Panc1 (cell line): ENCODE results near the gene ASB1. TPM values are rescaled to one million over a fixed set of nuclear protein-coding genes. Genes with fewer than 3 reads are reported as not detected.
"Not testable (repeated sequence)": the region's sequence is repeated elsewhere in the genome, so short reads cannot be mapped to it uniquely, and the experiment has no call there.

Source experiments
- ATAC-seq: fragments of 200-7000 bp; cut with Tn5 transposase; 2 replicates; pipeline ENCODE4 v1.9.1; 2020; ENCODE audit warnings: mild to moderate bottlenecking, moderate library complexity
- BruUV-seq: library from RNA; stranded (reverse); fragments of 400-500 nt; replicated peaks from 2 replicates; lab custom pipeline; 2021; lab: Mats Ljungman, UMichigan
- CTCF ChIA-PET: fragments of 300-600 bp; sonication (Branson Sonifier 250); formaldehyde crosslinking; loops from one replicate; lab custom pipeline; 2022; ENCODE audit warnings: antibody characterized with exemption; lab: Charles Lee
- POLR2A ChIA-PET: fragments of 300-600 bp; sonication (Branson Sonifier 250); formaldehyde crosslinking; loops from one replicate; lab custom pipeline; 2022; ENCODE audit warnings: antibody characterized with exemption; lab: Charles Lee
- DNase-seq: peaks from one replicate; pipeline ENCODE4 v3.0.0-alpha.2; 2010; ENCODE audit warnings: low read depth, low spot score
- H3K27ac ChIP-seq: 2 replicates; pipeline ENCODE4 v1.5.1; 2011; ENCODE audit warnings: mild to moderate bottlenecking, low read length, inconsistent platforms
- H3K27me3 ChIP-seq: fragments of 200-500 bp; sonication (Bioruptor generic); 2 replicates; pipeline ENCODE4 v1.6.0; 2014; ENCODE audit warnings: low read length, inconsistent platforms; ENCODE audit not compliant: control insufficient read depth, insufficient read depth
- H3K36me3 ChIP-seq: fragments of 200-500 bp; sonication (Bioruptor generic); 2 replicates; pipeline ENCODE4 v1.5.1; 2014; ENCODE audit warnings: inconsistent platforms, mild to moderate bottlenecking, low read length, moderate library complexity; ENCODE audit not compliant: control insufficient read depth, insufficient read depth
- H3K4me1 ChIP-seq: 2 replicates; pipeline ENCODE4 v1.5.1; 2011; ENCODE audit warnings: inconsistent platforms, mild to moderate bottlenecking, low read length, moderate library complexity; ENCODE audit not compliant: control insufficient read depth, insufficient read depth
- H3K4me3 ChIP-seq, 2 experiments: 2 replicates each; pipeline ENCODE4 v1.5.1; 2011 to 2012; ENCODE audit warnings: low read depth in 2 of 2, low read length in 2 of 2, mild to moderate bottlenecking in 2 of 2, inconsistent platforms in 1 of 2, moderate library complexity in 1 of 2
- H3K9me3 ChIP-seq: fragments of 200-500 bp; sonication (Bioruptor generic); 2 replicates; pipeline ENCODE4 v1.5.1; 2014; ENCODE audit warnings: low read depth, mild to moderate bottlenecking, inconsistent platforms, low read length, moderate library complexity; ENCODE audit not compliant: control insufficient read depth, insufficient read depth
- POLR2AphosphoS5 ChIP-seq: IDR thresholded peaks from 2 replicates; pipeline ENCODE4 v1.6.1; 2012; ENCODE audit warnings: mild to moderate bottlenecking, low read depth, low read length, moderate library complexity
- REST ChIP-seq, 2 experiments: IDR thresholded peaks; 2 replicates each; pipeline ENCODE4 v1.6.1; 2011 to 2012; ENCODE audit warnings: low read depth in 2 of 2, control low read depth in 1 of 2, low read length in 1 of 2, mild to moderate bottlenecking in 1 of 2, moderate library complexity in 1 of 2; ENCODE audit not compliant: insufficient read depth in 1 of 2
- SIN3A ChIP-seq: IDR thresholded peaks from 2 replicates; pipeline ENCODE4 v1.6.1; 2012; ENCODE audit warnings: low read depth, mild to moderate bottlenecking, low read length, moderate library complexity, borderline replicate concordance; ENCODE audit not compliant: insufficient read depth
- TCF7L2 ChIP-seq: IDR thresholded peaks from 2 replicates; pipeline ENCODE4 v1.6.1; 2011; ENCODE audit warnings: mild to moderate bottlenecking, low read depth, low read length, inconsistent platforms
- in situ Hi-C: cut with HindIII; loops from 2 replicates; pipeline ENCODE4 v1.10.0; 2016; ENCODE audit warnings: low sequenced_read_pairs, low pct_unique_long_range_greater_than_20kb
- intact Hi-C: fragments of 100-400 bp; cut with micrococcal nuclease; formaldehyde crosslinking; loops from one replicate; pipeline ENCODE4 v1.10.0; 2022; ENCODE audit not compliant: unreplicated experiment
- total RNA-seq: library from RNA; stranded (reverse); gene quantifications from one replicate; pipeline ENCODE4 v1.2.1, GENCODE V29; 2021; ENCODE audit not compliant: unreplicated experiment
- TF ChIP-seq, protein P1 (sequence below): fragments of 450-650 bp; IDR thresholded peaks from 2 replicates; pipeline ENCODE4 v1.5.1; 2017; ENCODE audit warnings: mild to moderate bottlenecking

Gene ASB1
- total RNA-seq, 1 experiment from 2014 or later: 57.3 TPM

DNA sequence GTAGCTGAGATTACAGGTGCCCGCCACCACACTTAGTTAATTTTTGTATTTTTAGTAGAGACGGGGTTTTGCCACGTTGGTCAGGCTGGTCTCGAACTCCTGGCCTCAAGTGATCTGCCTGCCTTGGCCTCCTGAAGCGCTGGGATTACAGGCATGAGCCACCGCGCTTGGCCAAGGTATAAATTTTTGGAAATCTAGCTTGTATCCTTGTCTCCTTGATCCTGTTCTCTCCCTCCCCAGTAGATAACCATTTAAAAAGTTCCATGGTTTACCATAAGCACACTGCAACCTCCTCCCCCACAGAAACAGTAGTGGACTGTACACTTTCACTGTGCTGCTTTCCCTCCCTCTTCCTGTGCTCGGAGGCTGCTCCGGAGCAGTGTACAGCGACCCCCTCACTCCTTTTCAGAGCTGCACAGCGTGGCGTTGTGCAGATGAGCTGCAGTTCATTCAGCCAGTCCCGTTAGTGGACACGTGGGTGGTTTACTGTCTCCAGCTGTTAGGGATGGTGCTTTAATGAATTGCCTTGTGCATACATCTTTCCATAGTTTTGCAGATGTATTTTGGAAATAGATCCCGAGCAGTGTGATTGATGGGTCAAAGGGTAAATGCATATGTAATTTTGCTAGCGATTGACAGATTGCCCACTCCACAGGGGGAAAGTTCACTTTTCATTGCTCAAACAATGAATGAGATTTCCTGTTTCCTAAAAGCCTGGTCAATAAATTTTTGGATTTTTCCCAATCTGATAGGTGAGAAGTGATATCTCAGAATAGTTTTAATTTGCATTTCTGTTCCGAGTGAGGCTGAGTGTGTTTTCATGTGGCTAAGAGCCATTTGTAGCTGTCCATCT lies 14.8 kb downstream of the ASB1 start:
- peak; percentile 64 for ATAC-seq
- no TSS peak for BruUV-seq
- Histone ChIP-seq H3K4me1 (peaks cover 56% of the 10 kb centered on the region), H3K27me3 (no peaks in the 10 kb centered on the region), H3K36me3 (peaks cover 19% of the 10 kb centered on the region), H3K27ac (peak overlapping the region; percentile 97), H3K4me3 (no peak overlapping the region), H3K9me3 (no peaks in the 10 kb centered on the region)
- in situ Hi-C loops: no loop called here
- no peak for DNase-seq
- ChIA-PET CTCF (interaction anchor here (0.6 kb wide), 1 partner anchor 35 kb away, joined by 8 read pairs; no protein-coding TSS in a partner anchor), POLR2A (no interaction called here)
- TF ChIP-seq REST (IDR thresholded peaks at IDR 0.05; ENCODE audit: insufficient read depth in 1 of 2, low read depth in 2 of 2, low read length in 1 of 2): no peak
- TF ChIP-seq TCF7L2: no peak
- no peak for TF ChIP-seq POLR2AphosphoS5
- TF ChIP-seq SIN3A: no peak
- TF ChIP-seq, protein P1, sequence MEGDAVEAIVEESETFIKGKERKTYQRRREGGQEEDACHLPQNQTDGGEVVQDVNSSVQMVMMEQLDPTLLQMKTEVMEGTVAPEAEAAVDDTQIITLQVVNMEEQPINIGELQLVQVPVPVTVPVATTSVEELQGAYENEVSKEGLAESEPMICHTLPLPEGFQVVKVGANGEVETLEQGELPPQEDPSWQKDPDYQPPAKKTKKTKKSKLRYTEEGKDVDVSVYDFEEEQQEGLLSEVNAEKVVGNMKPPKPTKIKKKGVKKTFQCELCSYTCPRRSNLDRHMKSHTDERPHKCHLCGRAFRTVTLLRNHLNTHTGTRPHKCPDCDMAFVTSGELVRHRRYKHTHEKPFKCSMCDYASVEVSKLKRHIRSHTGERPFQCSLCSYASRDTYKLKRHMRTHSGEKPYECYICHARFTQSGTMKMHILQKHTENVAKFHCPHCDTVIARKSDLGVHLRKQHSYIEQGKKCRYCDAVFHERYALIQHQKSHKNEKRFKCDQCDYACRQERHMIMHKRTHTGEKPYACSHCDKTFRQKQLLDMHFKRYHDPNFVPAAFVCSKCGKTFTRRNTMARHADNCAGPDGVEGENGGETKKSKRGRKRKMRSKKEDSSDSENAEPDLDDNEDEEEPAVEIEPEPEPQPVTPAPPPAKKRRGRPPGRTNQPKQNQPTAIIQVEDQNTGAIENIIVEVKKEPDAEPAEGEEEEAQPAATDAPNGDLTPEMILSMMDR: no peak
- intact Hi-C loops: no loop called here

DNA sequence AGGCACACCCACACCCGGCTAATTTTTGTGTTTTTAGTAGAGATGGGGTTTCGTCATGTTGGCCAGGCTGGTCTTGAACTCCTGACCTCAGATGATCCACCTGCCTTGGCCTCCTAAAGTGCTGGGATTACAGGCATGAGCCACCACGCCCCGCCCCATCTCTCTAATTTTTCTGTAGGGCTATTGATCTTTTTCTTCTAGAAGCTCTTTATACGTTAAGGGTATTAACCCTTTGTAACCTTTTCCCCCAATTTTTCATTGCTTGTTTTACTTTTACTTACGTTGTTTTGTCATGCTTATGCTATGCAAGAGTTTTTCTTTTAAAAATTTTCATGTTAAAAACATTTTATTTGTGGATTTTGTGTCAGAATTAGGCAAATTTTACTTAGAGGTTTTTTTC lies 15.5 kb downstream of the ASB1 start:
- intact Hi-C loops, in situ Hi-C loops, ATAC-seq, H3K4me3 ChIP-seq, BruUV-seq, H3K9me3 ChIP-seq, DNase-seq, H3K27me3 ChIP-seq: not testable (repeated sequence)
- ChIA-PET CTCF (interaction anchor here (0.6 kb wide), 1 partner anchor 36 kb away, joined by 8 read pairs; no protein-coding TSS in a partner anchor), POLR2A (interaction anchor here (0.6 kb wide), 1 partner anchor 200 kb away, joined by 19 read pairs; no protein-coding TSS in a partner anchor)
- H3K36me3 ChIP-seq: peaks cover 15% of the 10 kb centered on the region
- peaks cover 52% of the 10 kb centered on the region for H3K4me1 ChIP-seq
- peak overlapping the region; percentile 97 for H3K27ac ChIP-seq

DNA sequence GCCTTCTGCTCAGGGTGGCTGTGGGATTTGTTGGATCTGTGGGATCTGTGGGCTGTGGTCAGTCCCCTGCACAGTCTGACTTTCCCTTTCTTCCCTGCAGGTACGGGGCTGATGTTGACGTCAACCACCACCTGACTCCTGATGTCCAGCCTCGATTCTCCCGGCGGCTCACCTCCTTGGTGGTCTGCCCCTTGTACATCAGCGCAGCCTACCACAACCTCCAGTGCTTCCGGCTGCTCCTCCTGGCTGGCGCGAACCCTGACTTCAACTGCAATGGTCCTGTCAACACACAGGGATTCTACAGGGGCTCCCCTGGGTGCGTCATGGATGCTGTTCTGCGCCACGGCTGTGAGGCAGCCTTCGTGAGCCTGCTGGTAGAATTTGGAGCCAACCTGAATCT lies 17.5 kb downstream of the ASB1 start:
- no peaks in the 10 kb centered on the region for H3K9me3 ChIP-seq
- ATAC-seq (no peak), DNase-seq (no peak)
- CTCF ChIA-PET: no interaction called here
- intact Hi-C loops: no loop called here
- H3K27me3 ChIP-seq: no peaks in the 10 kb centered on the region
- POLR2A ChIA-PET: no interaction called here
- H3K4me1 ChIP-seq: peaks cover 43% of the 10 kb centered on the region
- peaks cover 19% of the 10 kb centered on the region for H3K36me3 ChIP-seq
- H3K4me3 ChIP-seq: no peak overlapping the region
- peak overlapping the region; percentile 11; the same call in 1 of the 2 replicates for H3K27ac ChIP-seq
- TF ChIP-seq POLR2AphosphoS5 (no peak), REST (IDR thresholded peaks at IDR 0.05; ENCODE audit: insufficient read depth in 1 of 2, low read depth in 2 of 2, low read length in 1 of 2) (no peak), TCF7L2 (no peak), SIN3A (no peak)
- TF ChIP-seq, protein P1: no peak
- BruUV-seq: no TSS peak
- in situ Hi-C loops: no loop called here
